OCI-LY3 (cell line): ENCODE measurements around the gene ZNF197.

Source experiments
- CTCF ChIP-seq: fragments of 200-600, 300-600 bp; sonication (generic); IDR thresholded peaks from 2 replicates; pipeline ENCODE4 v1.5.1; 2014; ENCODE audit warnings: antibody characterized with exemption, low read length, low read depth
- EZH2phosphoT487 ChIP-seq: fragments of 200-600 bp; shearing (Covaris generic); IDR thresholded peaks from 2 replicates; pipeline ENCODE4 v1.6.1; 2018; ENCODE audit warnings: antibody characterized with exemption, mixed run types, low read depth

GRCh38 chr3:44659015-44659414 lies 34.2 kb downstream of the ZNF197 start:
- TF ChIP-seq CTCF (no peak), EZH2phosphoT487 (no peak)
